Measurements from ENCODE around the gene LIMS4.
"Not testable (repeated sequence)": the region's sequence is repeated elsewhere in the genome, so short reads cannot be mapped to it uniquely, and the experiment has no call there.

The LIMS4 gene, protein sequence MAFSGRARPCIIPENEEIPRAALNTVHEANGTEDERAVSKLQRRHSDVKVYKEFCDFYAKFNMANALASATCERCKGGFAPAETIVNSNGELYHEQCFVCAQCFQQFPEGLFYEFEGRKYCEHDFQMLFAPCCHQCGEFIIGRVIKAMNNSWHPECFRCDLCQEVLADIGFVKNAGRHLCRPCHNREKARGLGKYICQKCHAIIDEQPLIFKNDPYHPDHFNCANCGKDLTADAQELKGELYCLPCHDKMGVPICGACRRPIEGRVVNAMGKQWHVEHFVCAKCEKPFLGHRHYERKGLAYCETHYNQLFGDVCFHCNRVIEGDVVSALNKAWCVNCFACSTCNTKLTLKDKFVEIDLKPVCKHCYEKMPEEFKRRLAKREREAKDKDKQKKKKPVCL

DNA sequence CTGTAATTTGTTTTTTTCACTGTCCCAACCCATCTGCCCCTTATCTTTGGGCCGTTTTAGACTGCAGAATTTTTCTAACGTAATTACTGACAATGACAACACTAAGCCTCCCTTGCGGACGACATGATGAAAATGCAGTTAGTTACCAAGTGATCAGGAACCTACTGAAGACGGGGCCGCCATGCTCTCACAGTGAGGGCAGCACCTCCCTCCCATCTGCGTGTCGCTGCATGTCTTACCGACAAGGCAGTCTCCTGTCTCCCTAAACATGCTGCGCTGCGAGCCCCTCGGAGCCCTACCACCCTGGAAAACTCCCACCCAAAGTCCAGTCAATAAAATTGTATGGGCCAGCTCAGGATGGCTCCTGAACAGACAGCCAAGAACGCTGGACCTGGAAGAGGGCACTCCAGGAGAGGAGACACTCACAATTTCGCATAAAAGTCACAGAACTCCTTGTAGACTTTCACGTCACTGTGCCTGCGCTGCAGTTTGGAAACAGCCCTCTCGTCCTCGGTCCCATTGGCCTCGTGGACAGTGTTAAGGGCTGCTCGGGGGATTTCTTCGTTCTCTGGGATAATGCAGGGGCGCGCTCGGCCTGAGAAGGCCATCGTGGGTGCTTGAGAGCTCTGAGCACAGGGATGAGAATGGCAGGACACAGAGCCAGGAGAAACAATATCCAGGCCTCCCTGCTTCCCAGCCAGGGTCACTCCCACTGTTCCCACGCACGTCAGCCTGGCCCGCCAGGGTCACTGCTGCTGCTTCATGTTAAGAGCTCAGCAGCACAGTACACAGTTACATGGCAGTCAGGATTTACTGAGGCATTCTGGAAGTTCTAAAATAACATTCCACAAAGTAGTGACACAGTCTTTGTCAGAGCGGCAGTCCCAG is at the start of gene LIMS4:
LIMS4 (minus strand) TSS at position 646 of the 888 bp plus-strand sequence; CDS start at position 608, 38 bp downstream.
- DNase-seq = not testable (repeated sequence)

DNA sequence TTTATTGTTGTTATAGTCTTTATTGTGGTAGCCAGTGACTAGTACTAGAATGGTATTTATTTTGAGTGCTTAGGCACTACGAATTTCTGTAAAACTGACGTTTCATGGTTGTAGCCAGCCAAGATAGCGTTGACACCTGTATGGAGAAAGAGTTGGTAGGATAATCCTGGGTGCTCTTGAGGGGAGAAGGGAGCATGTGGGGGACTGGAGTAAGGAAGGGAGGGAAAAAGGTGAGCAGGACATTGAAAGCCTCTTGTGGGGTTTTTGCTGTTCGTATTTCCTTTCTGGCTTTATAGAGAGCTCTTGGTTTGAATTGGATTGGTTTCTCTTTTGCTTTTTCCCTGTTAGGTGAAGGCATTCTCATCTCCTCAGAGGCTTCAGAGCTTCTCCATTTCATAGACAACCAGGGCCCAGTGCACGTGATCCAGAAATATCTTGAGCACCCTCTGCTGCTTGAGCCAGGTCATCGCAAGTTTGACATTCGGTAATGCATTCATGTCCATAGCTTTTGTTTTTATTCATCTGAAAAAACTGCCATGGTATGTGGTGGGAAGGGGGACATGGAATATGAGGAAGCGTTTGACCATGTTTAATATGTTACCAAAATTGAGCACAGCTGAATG is 27.2 kb upstream of the LIMS4 start:
- not testable (repeated sequence) for DNase-seq

DNA sequence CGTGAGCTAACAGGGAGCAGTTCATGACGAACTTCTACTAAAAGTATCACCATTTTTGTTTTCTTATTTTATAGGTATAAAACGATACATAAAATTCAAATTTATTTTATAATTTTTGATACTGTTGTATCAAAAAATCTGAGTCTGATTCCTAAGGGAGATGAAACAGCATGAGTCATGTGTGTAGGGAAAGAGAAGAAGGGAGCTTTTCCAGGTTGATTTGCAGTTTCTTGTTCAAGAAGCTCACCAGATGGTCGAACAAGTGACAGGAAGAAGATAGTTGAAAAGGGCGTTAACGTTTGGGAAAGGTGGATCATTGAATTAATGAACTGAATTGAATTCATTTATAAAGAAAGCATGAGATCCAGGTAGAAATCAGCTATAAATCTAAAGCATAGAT is 23.4 kb upstream of the LIMS4 start:
- not testable (repeated sequence) for DNase-seq

DNA sequence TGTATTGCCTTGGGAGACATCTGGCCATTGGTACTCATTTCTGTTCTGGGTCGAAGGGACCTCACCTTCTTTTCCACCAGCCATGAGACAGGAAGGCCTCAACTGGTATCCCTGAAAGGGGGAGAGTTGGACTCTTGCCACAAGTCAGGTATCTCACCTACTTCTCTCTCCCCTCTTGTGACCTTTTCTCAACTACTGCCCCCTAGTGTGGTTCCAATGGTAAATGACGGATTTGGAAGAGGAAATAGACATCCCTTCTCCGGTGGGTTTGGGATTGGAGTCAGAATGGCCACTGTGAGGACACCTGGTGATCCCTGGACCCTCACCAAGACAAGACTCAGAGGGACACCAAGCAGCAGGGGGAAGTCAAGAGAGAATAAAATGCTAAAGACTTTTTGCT is 21.9 kb upstream of the LIMS4 start:
- DNase-seq = not testable (repeated sequence)

DNA sequence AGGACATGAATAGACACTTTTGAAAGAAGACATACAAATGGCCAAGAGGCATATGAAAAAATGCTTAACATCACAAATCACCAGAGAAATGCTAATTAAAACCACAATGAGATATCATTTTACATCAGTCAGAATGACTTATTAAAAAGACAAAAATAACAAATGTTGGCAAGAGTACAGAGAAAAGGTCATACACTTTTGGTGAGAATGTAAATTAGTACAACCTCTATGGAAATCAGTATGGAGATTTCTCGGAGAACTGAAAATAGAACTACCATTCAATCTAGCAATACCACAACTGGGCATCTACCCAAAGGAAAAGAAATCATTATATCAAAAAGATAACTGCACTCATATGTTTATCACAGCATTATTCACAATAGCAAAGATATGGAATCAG is 16.4 kb upstream of the LIMS4 start:
- not testable (repeated sequence) for DNase-seq

DNA sequence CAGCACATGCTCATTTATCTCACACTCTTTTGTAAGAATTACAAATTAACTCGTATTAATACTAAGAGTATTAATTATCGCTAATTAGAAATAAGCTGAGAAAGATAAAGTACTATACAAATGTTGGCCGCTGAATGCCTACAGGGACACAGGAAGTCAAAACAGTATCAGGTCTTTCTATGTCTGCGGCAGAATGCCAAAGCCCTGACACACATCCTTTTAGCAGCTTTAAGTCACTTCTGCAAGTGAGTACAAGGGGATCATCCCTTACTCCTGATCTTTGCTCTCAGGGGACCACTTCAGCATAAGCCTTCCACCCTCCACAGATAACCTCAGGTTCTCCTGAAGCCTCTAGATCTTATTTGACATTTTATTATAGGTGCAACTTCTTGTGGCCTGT is 10.1 kb upstream of the LIMS4 start:
- not testable (repeated sequence) for DNase-seq

DNA sequence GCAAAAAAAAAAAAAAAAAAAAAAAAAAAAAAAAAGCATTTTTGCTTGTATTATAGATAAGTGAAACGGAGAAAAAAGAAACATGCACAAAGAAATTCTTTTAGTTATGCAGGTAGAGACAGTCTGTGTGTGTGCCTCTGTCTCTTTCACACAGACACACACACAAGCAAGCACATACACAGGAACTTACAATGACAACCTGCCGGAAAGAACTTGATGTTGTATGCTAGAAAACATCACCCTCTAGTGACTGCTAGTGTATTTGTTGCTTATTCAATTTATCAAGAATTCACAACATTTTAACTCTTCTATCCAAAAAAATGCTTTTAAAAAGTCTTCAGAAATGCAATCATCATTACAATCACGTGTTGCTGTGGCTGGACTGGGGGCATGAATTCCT is 8.6 kb upstream of the LIMS4 start:
- not testable (repeated sequence) for DNase-seq

DNA sequence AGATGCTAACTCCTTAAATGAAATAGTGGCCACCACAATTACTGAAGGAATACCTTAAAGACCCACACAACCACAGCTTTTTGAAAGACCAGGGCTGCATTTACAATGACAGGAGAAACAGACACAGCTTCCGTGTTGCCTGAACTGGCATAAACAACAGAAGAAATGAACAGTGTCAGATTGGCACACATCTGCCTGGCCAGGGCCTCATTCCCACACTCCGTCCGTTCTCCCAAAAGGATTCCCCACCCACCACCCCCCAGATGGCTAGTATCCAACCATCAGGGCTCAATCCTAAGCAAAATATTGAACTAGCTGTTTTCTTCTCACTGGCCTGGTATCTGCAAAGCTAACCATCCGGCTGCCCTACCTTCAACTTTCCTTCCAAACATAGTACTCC is 7.5 kb upstream of the LIMS4 start:
- DNase-seq = not testable (repeated sequence)

DNA sequence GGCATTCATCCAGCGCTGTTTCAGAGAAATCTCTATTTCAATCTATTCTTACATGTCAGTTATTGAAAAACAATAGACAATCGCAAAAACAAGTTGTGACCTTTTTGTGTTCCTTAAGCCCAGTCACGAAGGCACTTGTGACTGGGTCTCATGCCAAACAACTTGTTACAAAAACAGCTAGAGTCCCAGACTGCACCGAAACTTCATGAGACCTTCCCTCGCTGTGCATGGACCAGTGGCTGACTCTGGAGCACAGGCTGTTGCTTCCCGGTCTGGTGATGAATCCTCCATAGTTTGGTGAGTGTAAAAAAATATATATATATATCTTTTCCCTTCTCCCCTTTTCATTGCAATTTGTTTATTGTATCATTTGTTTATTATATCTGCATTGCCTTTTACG is 4.8 kb upstream of the LIMS4 start:
- not testable (repeated sequence) for DNase-seq

DNA sequence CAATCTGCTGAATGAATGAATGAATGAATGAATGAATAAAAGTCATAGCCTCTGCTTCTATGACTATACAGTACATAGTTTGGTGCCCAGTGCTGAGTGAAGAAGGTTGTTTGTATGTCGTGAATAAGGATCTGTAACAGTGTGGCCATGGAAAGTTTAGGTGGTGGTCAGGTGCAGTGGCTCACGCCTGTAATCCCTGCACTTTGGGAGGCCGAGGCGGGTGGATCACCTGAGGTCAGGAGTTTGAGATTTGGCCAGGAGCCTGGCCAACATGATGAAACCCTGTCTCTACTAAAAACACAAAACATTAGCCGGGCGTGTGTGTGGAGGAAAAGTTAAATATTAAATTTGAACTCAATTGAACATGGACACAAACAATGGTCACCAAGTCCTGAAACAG is 4.3 kb upstream of the LIMS4 start:
- not testable (repeated sequence) for DNase-seq

DNA sequence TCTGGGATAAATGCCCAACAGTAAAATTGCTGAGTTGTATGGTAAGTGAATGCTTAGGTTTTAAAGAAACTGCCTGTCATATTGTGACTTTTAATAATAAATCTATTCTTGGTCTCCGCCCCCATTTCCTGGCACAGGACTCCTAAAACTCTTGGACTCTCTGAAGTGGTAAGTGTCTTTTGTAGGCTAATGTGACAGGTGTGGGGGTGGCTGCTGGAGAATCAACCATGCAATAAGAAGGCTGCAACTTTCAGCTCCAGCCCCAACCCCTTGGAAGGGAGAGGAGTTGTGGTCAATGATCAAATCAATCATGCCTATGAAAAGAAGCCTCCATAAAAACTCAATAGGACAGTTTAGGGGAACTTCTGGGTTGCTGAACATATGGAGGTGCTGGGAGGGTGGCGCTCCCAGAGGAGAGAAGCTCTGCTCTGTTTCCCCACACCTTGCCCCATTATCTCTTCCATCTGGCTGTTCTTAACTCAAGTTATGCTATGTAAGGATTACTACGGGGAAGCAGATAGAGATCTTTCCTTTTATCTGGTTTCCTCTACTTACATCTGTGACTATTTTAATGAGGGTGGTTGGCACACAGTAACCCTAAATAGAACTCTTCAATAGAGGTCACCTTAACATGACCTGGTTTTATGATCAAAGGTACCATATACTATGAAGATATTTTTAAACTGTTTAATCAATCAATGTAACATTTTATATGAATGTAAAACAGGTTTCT is 3.2 kb upstream of the LIMS4 start:
- DNase-seq = not testable (repeated sequence)

DNA sequence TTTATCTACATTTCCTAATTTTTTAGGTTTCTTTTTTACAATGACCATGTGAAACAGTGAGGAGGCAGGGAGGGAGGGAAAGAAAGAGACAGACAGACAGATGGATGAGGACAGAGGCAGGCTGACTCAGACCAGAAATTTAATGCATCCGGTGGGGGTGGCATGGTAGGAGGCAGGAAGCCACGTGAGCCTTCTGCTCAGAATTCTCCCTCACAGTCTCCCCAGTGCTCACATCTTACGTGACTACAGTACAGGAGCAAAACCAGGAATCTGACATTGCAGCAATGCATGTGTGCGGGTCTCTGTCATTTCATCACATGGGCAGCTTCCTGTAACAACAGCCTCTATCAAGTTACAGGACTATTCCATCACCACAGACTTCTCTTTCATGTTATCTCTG is 2.3 kb upstream of the LIMS4 start:
- DNase-seq = not testable (repeated sequence)

DNA sequence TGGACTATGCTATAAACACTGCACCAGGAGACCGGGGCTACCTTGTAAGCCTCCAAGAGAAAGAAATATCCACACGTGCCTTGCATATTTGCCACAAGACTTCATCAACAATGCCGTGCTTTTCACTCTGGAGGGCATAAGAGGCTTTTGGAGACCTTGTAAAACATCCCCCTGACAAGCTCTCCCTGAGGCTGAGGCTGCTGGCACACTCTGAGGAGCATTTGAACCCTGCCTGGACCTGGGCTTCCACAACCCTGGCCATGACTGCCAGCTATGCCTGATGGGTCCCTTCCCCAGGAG is 393 bp upstream of the LIMS4 start:
- not testable (repeated sequence) for DNase-seq

DNA sequence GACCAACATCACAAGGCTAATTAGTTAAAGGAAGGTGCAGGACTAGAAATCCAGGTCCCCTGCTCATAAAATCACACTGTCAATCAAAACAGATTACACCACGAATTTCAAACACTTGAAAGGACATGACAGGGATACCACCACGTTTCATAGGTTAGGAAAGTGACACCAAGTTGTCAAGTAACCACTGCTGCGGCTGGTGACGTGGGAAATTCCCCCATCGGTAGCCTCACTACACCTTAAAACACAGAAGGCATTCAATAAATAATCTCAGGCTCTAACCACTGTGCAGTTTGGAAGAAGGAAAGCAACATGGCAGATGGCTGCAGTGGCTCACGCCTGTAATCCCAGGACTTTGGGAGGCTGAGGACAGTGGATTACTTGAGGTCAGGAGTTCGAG is 3.7 kb downstream of the LIMS4 start:
- DNase-seq = not testable (repeated sequence)

DNA sequence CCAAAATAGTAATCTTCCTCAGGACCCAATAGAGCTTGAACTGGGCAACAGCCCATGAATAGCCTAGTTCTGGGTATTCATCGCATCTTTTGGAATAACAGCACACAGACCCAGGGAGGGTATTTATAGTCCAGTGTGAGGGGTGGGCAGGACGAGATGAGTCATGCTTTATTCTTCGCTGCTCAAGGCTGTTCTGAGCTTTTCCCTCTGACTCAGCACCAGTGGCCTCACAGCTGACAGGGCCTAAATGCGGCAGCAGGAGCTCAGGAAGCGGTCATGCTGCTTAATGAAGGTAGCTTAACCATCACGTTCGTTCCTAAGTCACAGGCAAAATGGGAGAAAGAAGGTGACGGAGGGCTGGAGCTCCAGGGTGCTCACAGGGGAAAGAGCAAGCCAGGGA is 7.3 kb downstream of the LIMS4 start:
- not testable (repeated sequence) for DNase-seq

DNA sequence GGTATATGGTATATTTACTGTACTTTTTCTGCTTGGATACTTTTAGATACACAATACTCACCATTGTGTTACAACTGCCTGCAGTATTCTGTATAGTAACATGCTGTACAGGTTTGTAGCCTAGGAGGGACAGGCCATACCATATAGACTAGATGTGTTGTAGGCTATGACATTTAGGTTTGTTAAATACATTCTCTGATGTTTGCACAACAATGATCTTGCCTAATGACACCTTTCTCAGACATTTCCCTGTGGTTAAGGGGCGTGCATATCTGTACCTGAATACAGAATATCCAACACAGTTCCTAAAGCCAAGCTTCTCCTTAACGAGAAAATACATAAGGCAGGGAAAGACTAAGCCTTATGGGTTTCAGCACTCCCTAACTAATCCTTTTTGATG is 10.2 kb downstream of the LIMS4 start:
- DNase-seq = not testable (repeated sequence)

DNA sequence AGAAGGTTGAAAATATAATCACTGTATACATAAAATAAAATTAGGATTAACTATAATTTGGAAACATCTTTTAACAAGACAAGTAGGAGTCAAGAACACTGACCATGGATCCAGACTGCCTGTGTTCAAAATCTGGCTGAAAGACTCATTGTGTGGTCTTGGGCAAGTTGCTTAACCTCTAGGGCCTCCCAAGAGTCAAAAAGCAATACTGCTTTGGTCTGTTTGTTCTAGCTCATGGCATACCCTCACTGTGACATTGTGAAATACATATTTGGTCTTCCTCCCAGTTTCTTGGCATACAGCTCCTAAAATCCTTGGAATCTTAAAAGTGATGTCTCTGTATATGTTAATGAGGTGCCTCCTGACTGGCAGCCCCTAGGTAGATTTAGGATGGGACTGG is 12.3 kb downstream of the LIMS4 start:
- not testable (repeated sequence) for DNase-seq

DNA sequence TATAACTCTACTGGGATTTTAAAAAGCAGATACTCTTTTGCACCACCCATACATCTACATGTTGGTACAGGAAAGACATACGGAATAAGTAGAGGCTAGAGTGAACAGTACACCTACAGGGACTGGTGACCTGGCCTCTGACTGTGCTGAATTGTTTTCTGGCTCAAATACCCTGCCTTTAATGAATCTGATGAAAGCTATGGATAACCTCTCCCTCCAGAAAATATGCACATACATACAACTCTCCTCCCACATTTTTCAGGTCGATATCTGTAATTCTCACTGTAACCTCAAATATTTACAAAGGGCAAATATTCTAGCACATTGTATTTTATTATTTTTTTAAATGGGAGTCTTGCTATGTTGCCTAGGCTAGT is 15.4 kb downstream of the LIMS4 start:
- DNase-seq = not testable (repeated sequence)

DNA sequence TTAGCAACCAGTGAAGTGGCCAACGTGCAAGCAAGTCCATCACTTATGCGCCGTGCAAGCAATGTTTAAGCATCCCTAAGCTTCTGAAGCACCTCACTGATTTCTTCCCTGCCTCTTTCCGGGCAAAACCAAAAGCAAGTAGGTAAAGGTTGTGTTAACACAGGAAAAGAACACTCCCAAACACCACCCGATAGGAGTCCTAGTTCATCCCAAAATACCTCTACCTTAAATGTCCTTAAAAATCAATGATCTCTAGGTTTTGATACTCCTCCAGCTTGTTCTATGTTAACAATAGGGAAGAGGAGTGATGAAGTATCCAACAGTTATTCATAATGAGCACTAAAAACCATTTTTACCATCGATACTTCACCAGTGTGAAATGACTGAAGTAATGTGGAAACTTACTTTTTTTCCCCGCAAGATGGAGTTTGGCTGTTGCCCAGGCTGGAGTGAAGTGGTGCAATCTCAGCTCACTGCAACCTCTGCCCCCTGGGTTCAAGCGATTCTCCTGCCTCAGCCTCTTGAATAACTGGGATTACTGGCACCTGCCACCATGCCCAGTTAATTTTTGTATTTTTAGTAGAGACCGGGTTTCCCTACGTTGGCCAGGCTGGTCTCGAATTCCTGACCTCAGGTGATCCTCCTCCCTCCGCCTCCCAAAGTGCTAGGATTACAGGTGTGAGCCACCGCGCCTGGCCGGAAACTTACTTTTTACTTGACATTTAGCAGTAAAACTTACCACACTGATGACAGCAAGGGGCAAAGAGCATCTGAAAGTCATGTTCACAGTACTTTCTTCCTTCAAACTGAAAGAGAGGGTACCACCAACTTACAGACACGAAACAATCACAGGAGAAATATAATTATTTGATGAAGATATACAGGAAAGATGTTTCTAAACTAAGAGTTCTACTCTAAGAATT is 16.1 kb downstream of the LIMS4 start:
- DNase-seq = not testable (repeated sequence)

DNA sequence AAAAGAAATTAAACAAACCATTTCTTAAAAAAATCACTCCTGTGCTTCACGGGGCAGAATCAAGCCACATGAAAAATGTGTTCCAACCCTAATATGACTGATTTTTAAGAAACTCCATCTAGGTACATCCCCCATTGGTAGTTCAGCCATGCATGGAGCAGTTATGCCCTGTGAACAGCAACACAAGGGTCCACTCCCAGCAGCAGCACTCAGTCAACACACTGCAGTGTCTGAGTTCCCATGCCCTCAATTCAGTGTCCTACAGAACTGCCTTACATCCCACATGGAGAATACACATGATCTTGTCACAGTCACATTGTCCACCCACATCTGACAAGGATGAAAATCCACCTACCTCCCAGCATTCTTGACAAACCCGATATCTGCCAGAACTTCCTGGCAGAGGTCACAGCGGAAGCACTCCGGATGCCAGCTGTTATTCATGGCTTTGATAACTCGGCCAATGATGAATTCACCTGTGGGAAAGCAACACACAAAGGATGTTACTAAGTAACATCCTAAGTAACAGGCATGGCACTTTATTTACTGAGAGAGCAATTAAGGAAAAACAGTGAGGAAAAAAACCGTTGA is 17.4 kb downstream of the LIMS4 start:
- DNase-seq = not testable (repeated sequence)

DNA sequence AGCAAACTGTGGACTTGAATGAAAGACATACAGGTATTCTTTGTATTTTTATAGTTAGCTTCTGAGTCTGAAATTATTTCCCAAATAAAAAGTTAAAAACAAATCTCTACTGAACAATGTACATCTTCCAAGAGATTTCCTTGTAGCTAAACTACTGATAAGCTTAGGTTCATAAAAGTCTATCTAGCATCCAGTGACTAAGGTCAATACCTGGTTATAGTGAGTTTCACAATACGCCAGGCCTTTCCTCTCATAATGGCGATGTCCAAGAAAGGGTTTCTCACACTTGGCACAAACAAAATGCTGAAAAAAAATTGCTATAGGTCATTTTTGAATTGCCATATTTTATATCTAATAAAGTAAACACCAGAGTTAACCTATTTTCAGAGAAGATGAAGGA is 21.7 kb downstream of the LIMS4 start:
- not testable (repeated sequence) for DNase-seq
